GM10266 (cell line): ENCODE measurements around the gene SLC12A8.

ENCODE experiments used
- DNase-seq: peaks from one replicate; pipeline ENCODE4 v3.0.0; 2012; ENCODE audit errors: extremely low spot score
- CTCF ChIP-seq: IDR thresholded peaks from 2 replicates; pipeline ENCODE4 v1.5.1; 2012; ENCODE audit warnings: mild to moderate bottlenecking, low read depth; ENCODE audit not compliant: control insufficient read depth, insufficient read depth; ENCODE audit errors: missing control alignments

SLC12A8 gene

GRCh38 chr3:125119752-125120378 lies 92.7 kb downstream of the SLC12A8 start:
- DNase-seq = peak; percentile 41
- TF ChIP-seq CTCF = no peak

GRCh38 chr3:125118600-125118999 lies 93.9 kb downstream of the SLC12A8 start:
- DNase-seq = no peak
- TF ChIP-seq CTCF = no peak

- no peak for DNase-seq
- no peak for TF ChIP-seq CTCF
These were observed 94.8 kb downstream of the SLC12A8 start for GRCh38 chr3:125117631-125118191.

- DNase-seq = no peak
- TF ChIP-seq CTCF = no peak
These were observed 96.1 kb downstream of the SLC12A8 start for GRCh38 chr3:125116311-125117080.

- no peak for DNase-seq
- TF ChIP-seq CTCF = no peak
These were observed 96.9 kb downstream of the SLC12A8 start for GRCh38 chr3:125115640-125116039.

GRCh38 chr3:125112981-125113380 lies 99.6 kb downstream of the SLC12A8 start:
- no peak for TF ChIP-seq CTCF

GRCh38 chr3:125110876-125111480 lies 101.6 kb downstream of the SLC12A8 start:
- TF ChIP-seq CTCF = no peak
- no peak for DNase-seq

More at GRCh38 chr3:125112981-125113380, 99.6 kb downstream of the SLC12A8 start:
- no peak for DNase-seq
